ENCODE data around the gene PDS5B. TPM values are rescaled to one million over a fixed set of nuclear protein-coding genes. Genes with fewer than 3 reads are reported as not detected.

Gene PDS5B
- total and polyA plus RNA-seq, 2 experiments from 2014 or later, result 43.9 to 46.5 TPM

GRCh38 chr13:32616883-32617511, 30.7 kb downstream of the PDS5B start (continued):
- TF ChIP-seq, protein P1, sequence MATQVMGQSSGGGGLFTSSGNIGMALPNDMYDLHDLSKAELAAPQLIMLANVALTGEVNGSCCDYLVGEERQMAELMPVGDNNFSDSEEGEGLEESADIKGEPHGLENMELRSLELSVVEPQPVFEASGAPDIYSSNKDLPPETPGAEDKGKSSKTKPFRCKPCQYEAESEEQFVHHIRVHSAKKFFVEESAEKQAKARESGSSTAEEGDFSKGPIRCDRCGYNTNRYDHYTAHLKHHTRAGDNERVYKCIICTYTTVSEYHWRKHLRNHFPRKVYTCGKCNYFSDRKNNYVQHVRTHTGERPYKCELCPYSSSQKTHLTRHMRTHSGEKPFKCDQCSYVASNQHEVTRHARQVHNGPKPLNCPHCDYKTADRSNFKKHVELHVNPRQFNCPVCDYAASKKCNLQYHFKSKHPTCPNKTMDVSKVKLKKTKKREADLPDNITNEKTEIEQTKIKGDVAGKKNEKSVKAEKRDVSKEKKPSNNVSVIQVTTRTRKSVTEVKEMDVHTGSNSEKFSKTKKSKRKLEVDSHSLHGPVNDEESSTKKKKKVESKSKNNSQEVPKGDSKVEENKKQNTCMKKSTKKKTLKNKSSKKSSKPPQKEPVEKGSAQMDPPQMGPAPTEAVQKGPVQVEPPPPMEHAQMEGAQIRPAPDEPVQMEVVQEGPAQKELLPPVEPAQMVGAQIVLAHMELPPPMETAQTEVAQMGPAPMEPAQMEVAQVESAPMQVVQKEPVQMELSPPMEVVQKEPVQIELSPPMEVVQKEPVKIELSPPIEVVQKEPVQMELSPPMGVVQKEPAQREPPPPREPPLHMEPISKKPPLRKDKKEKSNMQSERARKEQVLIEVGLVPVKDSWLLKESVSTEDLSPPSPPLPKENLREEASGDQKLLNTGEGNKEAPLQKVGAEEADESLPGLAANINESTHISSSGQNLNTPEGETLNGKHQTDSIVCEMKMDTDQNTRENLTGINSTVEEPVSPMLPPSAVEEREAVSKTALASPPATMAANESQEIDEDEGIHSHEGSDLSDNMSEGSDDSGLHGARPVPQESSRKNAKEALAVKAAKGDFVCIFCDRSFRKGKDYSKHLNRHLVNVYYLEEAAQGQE (IDR thresholded peaks at IDR 0.05; ENCODE audit: unreplicated experiment), result no peak
- no peak for TF ChIP-seq EZH2phosphoT487 (IDR thresholded peaks at IDR 0.05; ENCODE audit: unreplicated experiment)
- TF ChIP-seq POLR2AphosphoS5 (IDR thresholded peaks at IDR 0.05; ENCODE audit: low read depth), result no peak
- no peak for TF ChIP-seq STAT1 (IDR thresholded peaks at IDR 0.05; ENCODE audit: unreplicated experiment)
- TF ChIP-seq, protein P2, sequence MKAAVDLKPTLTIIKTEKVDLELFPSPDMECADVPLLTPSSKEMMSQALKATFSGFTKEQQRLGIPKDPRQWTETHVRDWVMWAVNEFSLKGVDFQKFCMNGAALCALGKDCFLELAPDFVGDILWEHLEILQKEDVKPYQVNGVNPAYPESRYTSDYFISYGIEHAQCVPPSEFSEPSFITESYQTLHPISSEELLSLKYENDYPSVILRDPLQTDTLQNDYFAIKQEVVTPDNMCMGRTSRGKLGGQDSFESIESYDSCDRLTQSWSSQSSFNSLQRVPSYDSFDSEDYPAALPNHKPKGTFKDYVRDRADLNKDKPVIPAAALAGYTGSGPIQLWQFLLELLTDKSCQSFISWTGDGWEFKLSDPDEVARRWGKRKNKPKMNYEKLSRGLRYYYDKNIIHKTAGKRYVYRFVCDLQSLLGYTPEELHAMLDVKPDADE (IDR thresholded peaks at IDR 0.05), result no peak
- no peak for TF ChIP-seq ZNF331 (CRISPR knock-in tag; IDR thresholded peaks at IDR 0.05; ENCODE audit: low read depth)
- TF ChIP-seq CREB1 (CRISPR knock-in tag; IDR thresholded peaks at IDR 0.05; ENCODE audit: low read depth), result no peak
- TF ChIP-seq NANOG (IDR thresholded peaks at IDR 0.05; ENCODE audit: borderline replicate concordance), result no peak
- TF ChIP-seq, protein P3, sequence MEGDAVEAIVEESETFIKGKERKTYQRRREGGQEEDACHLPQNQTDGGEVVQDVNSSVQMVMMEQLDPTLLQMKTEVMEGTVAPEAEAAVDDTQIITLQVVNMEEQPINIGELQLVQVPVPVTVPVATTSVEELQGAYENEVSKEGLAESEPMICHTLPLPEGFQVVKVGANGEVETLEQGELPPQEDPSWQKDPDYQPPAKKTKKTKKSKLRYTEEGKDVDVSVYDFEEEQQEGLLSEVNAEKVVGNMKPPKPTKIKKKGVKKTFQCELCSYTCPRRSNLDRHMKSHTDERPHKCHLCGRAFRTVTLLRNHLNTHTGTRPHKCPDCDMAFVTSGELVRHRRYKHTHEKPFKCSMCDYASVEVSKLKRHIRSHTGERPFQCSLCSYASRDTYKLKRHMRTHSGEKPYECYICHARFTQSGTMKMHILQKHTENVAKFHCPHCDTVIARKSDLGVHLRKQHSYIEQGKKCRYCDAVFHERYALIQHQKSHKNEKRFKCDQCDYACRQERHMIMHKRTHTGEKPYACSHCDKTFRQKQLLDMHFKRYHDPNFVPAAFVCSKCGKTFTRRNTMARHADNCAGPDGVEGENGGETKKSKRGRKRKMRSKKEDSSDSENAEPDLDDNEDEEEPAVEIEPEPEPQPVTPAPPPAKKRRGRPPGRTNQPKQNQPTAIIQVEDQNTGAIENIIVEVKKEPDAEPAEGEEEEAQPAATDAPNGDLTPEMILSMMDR (conservative IDR thresholded peaks at IDR 0.05; ENCODE audit: low read depth in 2 of 2), result no peak
- TF ChIP-seq JUNB (IDR thresholded peaks at IDR 0.05; ENCODE audit: unreplicated experiment), result no peak
- no peak for TF ChIP-seq EZH2 (IDR thresholded peaks at IDR 0.05; ENCODE audit: low read depth, unreplicated experiment)

- no peak for ATAC-seq
- Mint-ChIP-seq H3K4me3 (no peak overlapping the region), H3K9me3 (peaks cover 34% of the 10 kb centered on the region), H3K27ac (no peak overlapping the region), H3K36me3 (ENCODE audit: low read depth) (peaks cover 33% of the 10 kb centered on the region), H3K4me1 (peaks cover 22% of the 10 kb centered on the region), H3K27me3 (ENCODE audit: insufficient read depth, low read depth, poor library complexity) (peaks cover 6% of the 10 kb centered on the region)
- H4K20me1 ChIP-seq (replicated peaks; ENCODE audit: insufficient read depth), result peaks cover 25% of the 10 kb centered on the region
- no peak overlapping the region for H3K4me3 ChIP-seq
- peaks cover 13% of the 10 kb centered on the region for H3K4me1 ChIP-seq (ENCODE audit: insufficient read depth)
- no peaks in the 10 kb centered on the region for H3F3A ChIP-seq (replicated peaks; ENCODE audit: low read depth)
- H2AFZ ChIP-seq, result no peak overlapping the region
- H3K79me2 ChIP-seq (replicated peaks; ENCODE audit: insufficient read depth), result peaks cover 100% of the 10 kb centered on the region
- H3K36me3 ChIP-seq (ENCODE audit: insufficient read depth), result peaks cover 15% of the 10 kb centered on the region; the same call in 1 of the 2 replicates
- H3K9me2 ChIP-seq (ENCODE audit: insufficient read depth), result no peaks in the 10 kb centered on the region
- no peak overlapping the region for H3K27ac ChIP-seq (ENCODE audit: low read depth)
- H3K4me2 ChIP-seq, result no peak overlapping the region
- H3K27me3 ChIP-seq (ENCODE audit: insufficient read depth), result no peaks in the 10 kb centered on the region
- DNase-seq (ENCODE audit: low spot score), result no peak
- TF ChIP-seq NANOG (IDR thresholded peaks at IDR 0.05; ENCODE audit: borderline replicate concordance) (no peak), ZNF331 (CRISPR knock-in tag; IDR thresholded peaks at IDR 0.05; ENCODE audit: low read depth) (no peak), CREB1 (CRISPR knock-in tag; IDR thresholded peaks at IDR 0.05; ENCODE audit: low read depth) (no peak), ZNF114 (CRISPR knock-in tag; IDR thresholded peaks at IDR 0.05) (no peak)
- TF ChIP-seq, protein P1 (IDR thresholded peaks at IDR 0.05; ENCODE audit: unreplicated experiment), result no peak
- TF ChIP-seq, protein P2 (IDR thresholded peaks at IDR 0.05), result no peak
Measured at GRCh38 chr13:32622827-32623226, 36.6 kb downstream of the PDS5B start.

Measured in GM23338 (cell line).